Activated CD8-positive, alpha-beta T cell treated with anti-CD3 and anti-CD28 coated beads, Interleukin-2, amount 10 ng/mL, durations not matched to agents 7 days and 5 days (primary cell): ENCODE measurements around the gene CD19. TPM values are rescaled to one million over a fixed set of nuclear protein-coding genes. Genes with fewer than 3 reads are reported as not detected.

ENCODE experiments used
- ATAC-seq: fragments of 150-1000 bp; cut with Tn5 transposase; one replicate; pipeline ENCODE4 v1.10.0; 2021; ENCODE audit warnings: moderate library complexity
- CTCF ChIA-PET: fragments of 350-600 bp; sonication (Branson Sonifier 250); formaldehyde crosslinking; loops from one replicate; lab custom pipeline; 2021; ENCODE audit warnings: antibody characterized with exemption; lab: Charles Lee
- POLR2A ChIA-PET: fragments of 350-600 bp; sonication (Branson Sonifier 250); formaldehyde crosslinking; loops from one replicate; lab custom pipeline; 2021; ENCODE audit warnings: antibody characterized with exemption; lab: Charles Lee
- DNase-seq: peaks from one replicate; pipeline ENCODE4 v3.0.0-alpha.2; 2020
- H3K27ac Mint-ChIP-seq: one replicate; pipeline ENCODE4 v1.8.0; 2021; ENCODE audit warnings: mild to moderate bottlenecking, mixed read lengths
- H3K27me3 Mint-ChIP-seq: one replicate; pipeline ENCODE4 v1.8.0; 2021; ENCODE audit warnings: low read depth, mixed read lengths
- H3K36me3 Mint-ChIP-seq: one replicate; pipeline ENCODE4 v1.8.0; 2021; ENCODE audit warnings: low read depth, mixed read lengths
- H3K4me1 Mint-ChIP-seq: one replicate; pipeline ENCODE4 v1.8.0; 2021; ENCODE audit warnings: low read depth, mixed read lengths
- H3K4me3 Mint-ChIP-seq: one replicate; pipeline ENCODE4 v1.8.0; 2021; ENCODE audit warnings: mild to moderate bottlenecking, mixed read lengths
- H3K9me3 Mint-ChIP-seq: one replicate; pipeline ENCODE4 v1.8.0; 2022; ENCODE audit warnings: mixed read lengths; ENCODE audit not compliant: insufficient read depth
- total RNA-seq, 2 experiments: library from RNA; stranded (reverse); gene quantifications; one replicate each; pipeline ENCODE4 v1.2.3, GENCODE V29; 2021

The CD19 gene
- total RNA-seq, 2 experiments from 2014 or later, result 0.52 to 0.68 TPM

GRCh38 chr16:28898942-28899341 lies 32.8 kb upstream of the CD19 start:
- Mint-ChIP-seq H3K4me1 (peaks cover 9% of the 10 kb centered on the region), H3K4me3 (no peak overlapping the region), H3K9me3 (no peaks in the 10 kb centered on the region), H3K27me3 (no peaks in the 10 kb centered on the region), H3K36me3 (no peaks in the 10 kb centered on the region), H3K27ac (peak overlapping the region; percentile 17)
- ATAC-seq (no peak), DNase-seq (no peak)
- ChIA-PET CTCF (no interaction called here), POLR2A (no interaction called here)

GRCh38 chr16:28899882-28900590 lies 31.7 kb upstream of the CD19 start:
- Mint-ChIP-seq H3K4me1 (peaks cover 9% of the 10 kb centered on the region), H3K4me3 (no peak overlapping the region), H3K36me3 (no peaks in the 10 kb centered on the region), H3K27me3 (no peaks in the 10 kb centered on the region), H3K9me3 (no peaks in the 10 kb centered on the region), H3K27ac (peak overlapping the region; percentile 43)
- CTCF ChIA-PET, result no interaction called here
- POLR2A ChIA-PET, result interaction anchor here (0.6 to 0.7 kb wide), 2 partner anchors 23 to 50 kb away, joined by 3 to 4 read pairs; no protein-coding TSS in a partner anchor
- no peak for ATAC-seq
- no peak for DNase-seq

GRCh38 chr16:28900601-28901000 lies 31.2 kb upstream of the CD19 start:
- no peak overlapping the region for H3K4me3 Mint-ChIP-seq
- H3K9me3 Mint-ChIP-seq, result no peaks in the 10 kb centered on the region
- H3K27me3 Mint-ChIP-seq, result no peaks in the 10 kb centered on the region
- DNase-seq, result no peak
- POLR2A ChIA-PET, result interaction anchor here (0.7 kb wide), 1 partner anchor 50 kb away, joined by 4 read pairs; no protein-coding TSS in a partner anchor
- no peak for ATAC-seq
- H3K4me1 Mint-ChIP-seq, result peaks cover 9% of the 10 kb centered on the region
- peak overlapping the region; percentile 43 for H3K27ac Mint-ChIP-seq
- H3K36me3 Mint-ChIP-seq, result no peaks in the 10 kb centered on the region
- CTCF ChIA-PET, result no interaction called here

DNA sequence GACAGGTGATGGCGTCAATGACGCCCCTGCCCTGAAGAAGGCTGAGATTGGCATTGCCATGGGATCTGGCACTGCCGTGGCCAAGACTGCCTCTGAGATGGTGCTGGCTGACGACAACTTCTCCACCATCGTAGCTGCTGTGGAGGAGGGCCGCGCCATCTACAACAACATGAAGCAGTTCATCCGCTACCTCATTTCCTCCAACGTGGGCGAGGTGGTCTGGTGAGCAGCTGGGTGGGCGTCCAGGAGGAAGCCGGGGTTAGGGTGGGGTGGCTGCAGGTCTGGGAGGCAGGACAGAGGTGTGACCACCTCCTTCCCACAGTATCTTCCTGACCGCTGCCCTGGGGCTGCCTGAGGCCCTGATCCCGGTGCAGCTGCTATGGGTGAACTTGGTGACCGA lies 29.9 kb upstream of the CD19 start:
- H3K36me3 Mint-ChIP-seq, result no peaks in the 10 kb centered on the region
- CTCF ChIA-PET, result no interaction called here
- DNase-seq (no peak), ATAC-seq (no peak)
- no peak overlapping the region for H3K4me3 Mint-ChIP-seq
- H3K9me3 Mint-ChIP-seq, result no peaks in the 10 kb centered on the region
- POLR2A ChIA-PET, result interaction anchor here (0.7 to 0.9 kb wide), 2 partner anchors 22 to 50 kb away, joined by 3 to 4 read pairs; no protein-coding TSS in a partner anchor
- peaks cover 9% of the 10 kb centered on the region for H3K4me1 Mint-ChIP-seq
- no peaks in the 10 kb centered on the region for H3K27me3 Mint-ChIP-seq
- no peak overlapping the region for H3K27ac Mint-ChIP-seq

DNA sequence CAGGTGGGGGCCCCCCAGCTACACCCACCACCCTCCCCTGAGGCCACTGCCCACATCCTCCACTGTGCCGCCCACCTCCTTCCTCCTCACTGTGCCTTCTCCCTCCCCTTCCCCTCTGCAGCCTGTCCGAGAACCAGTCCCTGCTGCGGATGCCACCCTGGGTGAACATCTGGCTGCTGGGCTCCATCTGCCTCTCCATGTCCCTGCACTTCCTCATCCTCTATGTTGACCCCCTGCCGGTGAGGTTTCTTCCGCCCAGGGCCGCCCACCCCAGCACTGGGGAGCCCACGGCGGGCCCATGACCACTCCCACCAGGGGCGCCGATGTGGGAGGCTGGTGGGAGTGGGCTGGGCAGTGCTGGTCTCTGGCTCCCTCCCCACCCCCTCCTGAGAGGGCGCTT lies 28.9 kb upstream of the CD19 start:
- DNase-seq (no peak), ATAC-seq (no peak)
- peaks cover 9% of the 10 kb centered on the region for H3K4me1 Mint-ChIP-seq
- CTCF ChIA-PET, result no interaction called here
- H3K4me3 Mint-ChIP-seq, result no peak overlapping the region
- no peaks in the 10 kb centered on the region for H3K36me3 Mint-ChIP-seq
- H3K27ac Mint-ChIP-seq, result no peak overlapping the region
- H3K9me3 Mint-ChIP-seq, result no peaks in the 10 kb centered on the region
- POLR2A ChIA-PET, result interaction anchor here (0.9 kb wide), 1 partner anchor 49 kb away, joined by 3 read pairs; no protein-coding TSS in a partner anchor
- H3K27me3 Mint-ChIP-seq, result no peaks in the 10 kb centered on the region

DNA sequence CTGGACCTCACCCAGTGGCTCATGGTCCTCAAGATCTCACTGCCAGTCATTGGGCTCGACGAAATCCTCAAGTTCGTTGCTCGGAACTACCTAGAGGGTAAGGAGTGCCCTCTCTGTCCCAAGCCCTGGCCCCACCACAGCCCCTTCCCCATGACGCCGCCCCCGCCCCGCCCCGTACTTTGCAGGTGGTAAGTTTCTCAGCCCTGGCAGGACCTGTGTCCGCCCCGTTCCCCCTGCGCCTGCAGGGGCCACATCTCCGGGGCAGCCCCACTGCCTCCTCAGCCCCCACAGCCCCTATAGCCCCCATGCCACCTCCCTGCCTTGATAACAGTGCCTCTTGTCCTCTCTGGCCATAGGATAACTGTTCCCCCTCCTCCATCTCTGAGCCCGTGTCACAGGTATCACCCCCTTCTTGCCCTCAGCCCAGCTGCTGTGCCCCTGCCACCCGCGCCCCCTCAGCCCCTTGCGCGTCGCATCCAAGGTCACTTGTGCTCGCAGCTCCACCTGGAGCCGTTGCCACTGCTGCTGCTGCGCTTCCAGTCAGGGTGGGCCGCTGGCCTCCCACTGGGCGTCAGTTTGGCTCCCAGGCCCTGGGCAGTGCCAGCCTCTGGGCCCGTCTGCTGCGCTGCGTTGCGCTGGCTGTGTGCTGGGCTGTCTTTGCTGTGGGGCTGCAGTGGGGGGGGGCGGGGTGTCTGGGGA lies 28.3 kb upstream of the CD19 start:
- Mint-ChIP-seq H3K27me3 (no peaks in the 10 kb centered on the region), H3K27ac (no peak overlapping the region), H3K36me3 (no peaks in the 10 kb centered on the region), H3K4me3 (no peak overlapping the region), H3K4me1 (peaks cover 9% of the 10 kb centered on the region), H3K9me3 (no peaks in the 10 kb centered on the region)
- ATAC-seq (no peak), DNase-seq (no peak)
- ChIA-PET POLR2A (no interaction called here), CTCF (no interaction called here)

DNA sequence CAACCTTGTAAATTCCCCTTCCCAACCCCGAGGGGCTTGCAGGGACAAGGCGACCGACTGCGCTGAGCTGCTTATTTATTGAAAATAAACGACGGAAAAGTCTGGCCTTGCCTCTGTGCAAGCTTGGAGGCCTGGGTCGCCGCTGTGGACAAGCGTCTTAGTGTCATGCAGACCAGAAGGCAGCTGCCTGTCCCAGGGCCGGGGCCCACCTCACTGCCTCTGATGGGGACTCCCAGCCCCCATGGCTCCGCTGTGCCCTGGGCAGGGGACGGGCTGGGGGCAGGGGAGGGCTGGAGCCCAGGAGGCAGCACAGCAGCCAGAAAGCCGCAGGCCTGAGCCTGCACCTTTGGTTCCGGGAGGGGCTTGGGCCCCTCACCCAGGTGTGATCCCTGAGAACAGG lies 27.4 kb upstream of the CD19 start:
- H3K9me3 Mint-ChIP-seq, result no peaks in the 10 kb centered on the region
- H3K27ac Mint-ChIP-seq, result no peak overlapping the region
- no peaks in the 10 kb centered on the region for H3K27me3 Mint-ChIP-seq
- peaks cover 9% of the 10 kb centered on the region for H3K4me1 Mint-ChIP-seq
- ChIA-PET POLR2A (no interaction called here), CTCF (interaction anchor here (1.4 kb wide), 1 partner anchor 41 kb away, joined by 4 read pairs; no protein-coding TSS in a partner anchor)
- H3K4me3 Mint-ChIP-seq, result no peak overlapping the region
- ATAC-seq (no peak), DNase-seq (no peak)
- H3K36me3 Mint-ChIP-seq, result no peaks in the 10 kb centered on the region

GRCh38 chr16:28904828-28905227 lies 26.9 kb upstream of the CD19 start:
- H3K4me1 Mint-ChIP-seq, result peaks cover 9% of the 10 kb centered on the region
- no peak for ATAC-seq
- H3K27ac Mint-ChIP-seq, result no peak overlapping the region
- H3K27me3 Mint-ChIP-seq, result no peaks in the 10 kb centered on the region
- CTCF ChIA-PET, result interaction anchor here (1.4 kb wide), 1 partner anchor 40 kb away, joined by 4 read pairs; no protein-coding TSS in a partner anchor
- H3K36me3 Mint-ChIP-seq, result no peaks in the 10 kb centered on the region
- DNase-seq, result no peak
- H3K4me3 Mint-ChIP-seq, result no peak overlapping the region
- H3K9me3 Mint-ChIP-seq, result no peaks in the 10 kb centered on the region
- POLR2A ChIA-PET, result no interaction called here

DNA sequence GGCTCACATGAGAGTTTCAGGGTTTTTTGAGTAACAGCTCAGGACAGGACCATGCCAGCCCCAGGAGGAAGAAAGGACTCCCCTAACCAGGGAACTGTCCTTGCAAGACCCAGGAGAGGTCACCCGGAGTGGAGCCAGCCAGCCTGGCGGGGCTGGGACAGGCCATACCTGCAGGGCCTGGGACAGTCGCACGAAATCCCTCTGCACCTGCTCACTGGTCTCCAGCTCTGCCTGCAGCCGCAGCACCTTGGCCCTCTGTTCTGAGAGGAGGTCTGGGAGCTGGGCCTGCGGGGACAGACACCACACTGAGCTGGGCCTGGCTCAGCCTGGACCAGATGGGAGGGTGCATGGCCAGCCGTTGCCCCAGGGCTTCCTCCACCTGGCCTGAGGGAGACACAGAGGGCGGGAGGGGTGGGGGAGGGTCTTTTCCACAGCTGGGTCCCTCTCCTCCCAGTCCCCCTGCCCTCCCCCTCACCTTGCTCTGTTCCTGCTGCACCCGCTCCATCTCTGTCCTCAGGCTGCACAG lies 26.5 kb upstream of the CD19 start:
- Mint-ChIP-seq H3K4me3 (no peak overlapping the region), H3K36me3 (peaks cover 1% of the 10 kb centered on the region), H3K27me3 (no peaks in the 10 kb centered on the region), H3K27ac (no peak overlapping the region), H3K9me3 (no peaks in the 10 kb centered on the region), H3K4me1 (peaks cover 6% of the 10 kb centered on the region)
- ATAC-seq (no peak), DNase-seq (no peak)
- CTCF ChIA-PET, result interaction anchor here (1.4 kb wide), 1 partner anchor 40 kb away, joined by 4 read pairs; no protein-coding TSS in a partner anchor
- POLR2A ChIA-PET, result no interaction called here

DNA sequence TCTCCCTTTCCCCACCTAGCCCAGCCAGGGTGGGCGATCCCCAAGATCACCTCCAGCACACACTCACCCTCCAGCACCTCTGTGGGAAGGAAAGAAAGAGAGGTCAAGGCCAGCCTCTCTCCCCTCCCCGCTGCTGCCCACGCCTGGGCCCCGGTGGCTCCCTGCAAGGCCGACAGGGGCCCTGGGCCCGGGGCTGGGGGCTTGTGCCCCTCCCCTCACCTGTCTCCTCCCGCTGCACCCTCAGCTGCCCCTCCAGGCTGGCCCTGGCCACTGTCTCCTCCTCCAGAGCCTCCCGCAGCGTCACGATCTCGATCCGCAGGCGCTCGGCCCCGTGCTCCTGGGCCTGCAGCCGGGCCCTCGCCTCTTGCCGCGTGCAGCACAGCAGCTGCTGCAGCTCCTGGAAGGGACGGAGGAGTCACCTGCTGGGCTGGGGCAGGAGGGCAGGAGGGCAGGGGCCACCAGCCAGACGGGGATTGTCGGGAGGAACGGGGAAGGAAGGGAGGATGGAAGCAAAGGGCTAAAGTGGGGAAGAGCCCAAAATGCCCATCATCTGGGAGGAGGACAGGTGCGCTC lies 25.9 kb upstream of the CD19 start:
- POLR2A ChIA-PET, result no interaction called here
- DNase-seq, result no peak
- CTCF ChIA-PET, result no interaction called here
- Mint-ChIP-seq H3K9me3 (no peaks in the 10 kb centered on the region), H3K4me3 (no peak overlapping the region), H3K36me3 (peaks cover 1% of the 10 kb centered on the region), H3K4me1 (peaks cover 3% of the 10 kb centered on the region), H3K27me3 (no peaks in the 10 kb centered on the region), H3K27ac (no peak overlapping the region)
- ATAC-seq, result no peak

DNA sequence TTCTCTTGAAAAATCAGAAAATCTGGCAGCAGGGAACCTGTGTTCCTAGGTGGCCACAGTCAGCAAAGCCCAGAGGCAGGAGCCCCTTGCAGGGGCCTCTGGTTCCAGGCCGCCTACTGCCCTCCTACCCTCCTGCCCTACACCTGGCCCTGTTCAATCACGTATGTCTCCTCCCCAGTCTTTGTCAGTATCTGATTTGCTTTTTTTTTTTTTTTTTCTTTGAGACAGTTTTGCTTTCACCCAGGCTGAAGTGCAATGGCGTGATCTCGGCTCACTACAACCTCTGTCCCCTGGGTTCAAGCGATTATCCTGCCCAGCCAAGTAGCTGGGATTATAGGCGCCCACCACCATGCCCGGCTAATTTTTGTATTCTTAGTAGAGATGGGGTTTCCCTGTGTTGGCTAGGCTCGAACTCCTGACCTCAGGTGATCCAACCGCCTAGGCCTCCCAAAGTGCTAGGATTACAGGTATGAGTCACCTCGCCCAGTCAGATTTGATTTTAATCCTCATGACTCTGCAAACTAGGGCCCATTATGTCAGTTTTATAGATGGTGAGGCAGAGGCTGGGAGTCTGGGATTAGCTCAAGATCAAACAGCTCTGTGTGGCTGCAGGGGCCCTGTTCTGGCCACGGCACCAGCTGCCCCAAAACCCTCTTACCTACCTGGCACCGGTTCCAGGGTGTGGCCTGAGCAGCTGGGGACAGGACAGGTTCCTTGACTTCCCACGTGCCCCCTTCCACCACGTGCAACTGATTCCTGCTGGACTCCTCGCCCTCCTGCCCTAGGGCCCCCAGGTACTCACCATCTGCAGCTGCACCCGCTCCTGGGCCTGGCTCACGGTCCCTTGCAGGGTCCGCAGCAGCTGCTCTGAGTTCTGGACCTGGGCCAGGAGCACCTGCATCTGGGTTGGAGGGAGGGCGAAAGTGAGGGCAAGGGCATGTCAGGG lies 21.4 kb upstream of the CD19 start:
- H3K4me1 Mint-ChIP-seq, result no peaks in the 10 kb centered on the region
- H3K36me3 Mint-ChIP-seq, result peaks cover 17% of the 10 kb centered on the region
- ChIA-PET CTCF (no interaction called here), POLR2A (no interaction called here)
- ATAC-seq (no peak), DNase-seq (no peak)
- H3K9me3 Mint-ChIP-seq, result no peaks in the 10 kb centered on the region
- no peak overlapping the region for H3K27ac Mint-ChIP-seq
- no peaks in the 10 kb centered on the region for H3K27me3 Mint-ChIP-seq
- no peak overlapping the region for H3K4me3 Mint-ChIP-seq
